GM12801 (cell line): ENCODE results near the gene SOBP.

Experiments used
- CTCF ChIP-seq: IDR thresholded peaks from one replicate; pipeline ENCODE4 v1.5.1; 2011; ENCODE audit warnings: control low read depth; ENCODE audit not compliant: insufficient read length; ENCODE audit errors: extremely low read depth

The SOBP gene

GRCh38 chr6:107655864-107656263 is 165.9 kb downstream of the SOBP start:
- no peak for TF ChIP-seq CTCF

DNA sequence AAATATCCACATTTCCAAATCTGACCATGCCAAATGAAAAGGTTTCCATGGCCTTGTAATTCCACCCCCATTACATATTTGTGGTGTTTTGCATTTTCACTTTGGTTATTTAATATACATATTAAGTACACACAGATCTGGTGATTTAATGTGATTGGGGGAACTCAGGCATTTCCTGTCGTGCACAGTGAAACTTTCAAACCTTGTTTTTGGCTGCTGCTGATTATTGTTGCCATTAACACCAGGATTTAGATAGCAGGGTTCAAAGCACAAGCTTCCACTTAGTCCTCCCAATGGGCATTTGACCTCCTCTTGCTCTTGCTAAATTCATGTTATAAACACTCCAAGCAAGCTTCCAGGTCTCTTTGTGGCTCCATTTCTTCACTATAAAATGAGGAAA is 166.5 kb downstream of the SOBP start:
- TF ChIP-seq CTCF, result no peak

DNA sequence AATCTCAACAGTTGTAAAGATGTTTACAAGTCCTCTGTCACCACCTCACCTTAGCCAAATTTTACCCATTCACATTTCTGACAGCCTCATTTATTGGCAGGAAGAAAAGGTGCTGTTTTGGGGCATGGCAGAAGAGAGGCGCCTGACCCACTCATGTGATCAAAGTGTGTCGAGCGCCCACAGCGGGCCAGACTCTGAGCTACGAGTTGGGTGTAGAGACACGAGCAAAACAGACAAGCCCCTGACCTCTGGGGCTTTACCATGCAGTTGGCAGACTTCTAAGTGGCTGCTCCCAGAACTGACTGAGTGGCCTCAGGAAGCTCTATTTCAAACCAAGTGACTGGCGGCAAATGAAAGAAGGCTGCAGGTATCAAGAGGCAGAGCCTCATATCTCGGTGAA is 167.0 kb downstream of the SOBP start:
- TF ChIP-seq CTCF, result no peak

DNA sequence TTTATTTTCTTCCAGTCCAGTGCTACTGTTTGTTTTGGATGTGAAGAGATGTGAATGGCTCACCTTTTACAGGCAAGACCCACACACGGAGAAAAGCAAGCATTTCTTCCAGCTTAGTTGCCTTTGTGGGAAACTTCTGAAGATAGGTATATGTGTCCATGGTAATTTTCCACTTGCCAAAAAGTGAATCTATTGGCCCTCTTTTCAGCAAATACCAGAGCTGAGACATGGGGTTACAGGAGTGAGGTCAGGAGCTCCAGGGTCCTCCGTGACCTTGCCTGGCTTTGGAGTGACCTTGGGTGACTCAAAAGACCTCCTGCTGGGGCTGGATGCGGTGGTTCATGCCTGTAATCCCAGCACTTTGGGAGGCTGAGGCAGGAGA is 167.4 kb downstream of the SOBP start:
- no peak for TF ChIP-seq CTCF

- TF ChIP-seq CTCF, result no peak
These were observed 168.0 kb downstream of the SOBP start for GRCh38 chr6:107657755-107658461.

GRCh38 chr6:107658920-107659865 is 169.3 kb downstream of the SOBP start:
- TF ChIP-seq CTCF, result no peak

DNA sequence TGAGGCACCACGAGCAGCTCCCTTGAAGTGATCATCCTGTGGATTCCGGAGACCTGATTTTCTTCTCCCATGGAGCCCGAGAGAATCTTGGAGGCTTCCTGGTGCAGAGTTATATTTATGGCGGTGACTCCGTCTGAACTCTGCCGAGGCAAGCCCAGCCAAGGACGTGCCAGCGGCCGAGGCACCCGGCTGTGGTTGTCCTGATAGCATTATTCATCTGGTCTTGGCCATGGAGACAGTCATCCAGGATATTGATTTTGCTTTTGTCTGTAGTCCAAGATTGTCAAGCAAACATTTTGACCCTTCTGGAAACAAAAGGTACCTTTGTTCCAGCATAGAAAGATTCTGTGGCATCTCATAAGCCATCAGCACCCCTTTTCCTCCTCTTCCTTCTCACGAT is 170.9 kb downstream of the SOBP start:
- no peak for TF ChIP-seq CTCF
